PC-9 (cell line): ENCODE measurements around the gene ABCA4. TPM values are rescaled to one million over a fixed set of nuclear protein-coding genes. Genes with fewer than 3 reads are reported as not detected.

Experiments used
- BruUV-seq: library from RNA; stranded (reverse); fragments of 400-500 nt; replicated peaks from 2 replicates; lab custom pipeline; 2021; lab: Mats Ljungman, UMichigan
- CTCF ChIA-PET: fragments of 300-600 bp; sonication (Branson Sonifier 250); formaldehyde crosslinking; loops from one replicate; lab custom pipeline; 2022; ENCODE audit warnings: antibody characterized with exemption; lab: Charles Lee
- POLR2A ChIA-PET: fragments of 300-600 bp; sonication (Branson Sonifier 250); formaldehyde crosslinking; loops from one replicate; lab custom pipeline; 2022; ENCODE audit warnings: antibody characterized with exemption; ENCODE audit not compliant: unreplicated experiment; lab: Charles Lee
- DNase-seq, 2 experiments: peaks; one replicate each; pipeline versions ENCODE4 v3.0.0 to v3.0.0-alpha.2; 2015 to 2022; ENCODE audit warnings: mixed read lengths in 1 of 2
- H2AFZ ChIP-seq: fragments of 200-600 bp; sonication (generic); 2 replicates; pipeline ENCODE4 v1.8.1; 2017; ENCODE audit warnings: antibody characterized with exemption
- H3F3A ChIP-seq: fragments of 200-600 bp; sonication (generic); 2 replicates; pipeline ENCODE4 v1.8.1; 2017; ENCODE audit warnings: antibody characterized with exemption, mild to moderate bottlenecking, low read depth; ENCODE audit not compliant: insufficient read depth
- H3K27ac ChIP-seq: fragments of 200-600 bp; sonication (generic); 2 replicates; pipeline ENCODE4 v1.6.1; 2016; ENCODE audit warnings: mixed run types
- H3K27me3 ChIP-seq: fragments of 200-600 bp; sonication (generic); 2 replicates; pipeline ENCODE4 v1.6.1; 2016; ENCODE audit warnings: low read depth, mixed run types; ENCODE audit not compliant: insufficient read depth
- H3K36me3 ChIP-seq: fragments of 200-600 bp; sonication (generic); 2 replicates; pipeline ENCODE4 v1.6.1; 2016; ENCODE audit warnings: low read depth, mixed run types
- H3K4me1 ChIP-seq: fragments of 200-600 bp; sonication (generic); replicated peaks from 2 replicates; pipeline ENCODE4 v1.6.1; 2016; ENCODE audit warnings: mixed run types; ENCODE audit not compliant: insufficient read depth
- H3K4me2 ChIP-seq: fragments of 200-600 bp; sonication (generic); 2 replicates; pipeline ENCODE4 v1.6.1; 2017; ENCODE audit warnings: mixed run types
- H3K4me3 ChIP-seq: fragments of 200-600 bp; sonication (generic); 2 replicates; pipeline ENCODE4 v1.6.1; 2016; ENCODE audit warnings: mixed run types
- H3K79me2 ChIP-seq: fragments of 200-600 bp; sonication (generic); 2 replicates; pipeline ENCODE4 v1.6.1; 2017; ENCODE audit warnings: low read depth, mixed run types
- H3K9me2 ChIP-seq: fragments of 200-600 bp; sonication (generic); 2 replicates; pipeline ENCODE4 v1.8.1; 2017; ENCODE audit warnings: mild to moderate bottlenecking; ENCODE audit not compliant: insufficient read depth
- H3K9me3 ChIP-seq: fragments of 200-600 bp; sonication (generic); 2 replicates; pipeline ENCODE4 v1.8.1; 2016; ENCODE audit warnings: low read depth; ENCODE audit not compliant: insufficient read depth
- H4K20me1 ChIP-seq: fragments of 200-600 bp; sonication (generic); 2 replicates; pipeline ENCODE4 v1.8.1; 2017; ENCODE audit not compliant: insufficient read depth
- EZH2 ChIP-seq: fragments of 200-600 bp; sonication (generic); IDR thresholded peaks from 2 replicates; pipeline ENCODE4 v1.8.0; 2017; ENCODE audit warnings: antibody characterized with exemption, low read depth
- intact Hi-C: fragments of 100-400 bp; cut with micrococcal nuclease; formaldehyde crosslinking; loops from one replicate; pipeline ENCODE4 v1.10.0; 2022; ENCODE audit not compliant: unreplicated experiment
- total RNA-seq: library from RNA; stranded (reverse); gene quantifications from 2 replicates; pipeline ENCODE4 v1.2.3, GENCODE V29; 2021
- TF ChIP-seq, protein P1 (sequence below): fragments of 200-600 bp; sonication (generic); conservative IDR thresholded peaks from 2 replicates; pipeline ENCODE4 v1.6.1; 2017; ENCODE audit warnings: mixed run types, antibody characterized with exemption, mild to moderate bottlenecking, moderate library complexity

The ABCA4 gene
- total RNA-seq, 1 experiment from 2014 or later, result 20.8 TPM

- no peak overlapping the region for H2AFZ ChIP-seq
- POLR2A ChIA-PET, result no interaction called here
- BruUV-seq, result no TSS peak
- H3K4me1 ChIP-seq, result peaks cover 24% of the 10 kb centered on the region
- TF ChIP-seq EZH2, result no peak
- TF ChIP-seq, protein P1, sequence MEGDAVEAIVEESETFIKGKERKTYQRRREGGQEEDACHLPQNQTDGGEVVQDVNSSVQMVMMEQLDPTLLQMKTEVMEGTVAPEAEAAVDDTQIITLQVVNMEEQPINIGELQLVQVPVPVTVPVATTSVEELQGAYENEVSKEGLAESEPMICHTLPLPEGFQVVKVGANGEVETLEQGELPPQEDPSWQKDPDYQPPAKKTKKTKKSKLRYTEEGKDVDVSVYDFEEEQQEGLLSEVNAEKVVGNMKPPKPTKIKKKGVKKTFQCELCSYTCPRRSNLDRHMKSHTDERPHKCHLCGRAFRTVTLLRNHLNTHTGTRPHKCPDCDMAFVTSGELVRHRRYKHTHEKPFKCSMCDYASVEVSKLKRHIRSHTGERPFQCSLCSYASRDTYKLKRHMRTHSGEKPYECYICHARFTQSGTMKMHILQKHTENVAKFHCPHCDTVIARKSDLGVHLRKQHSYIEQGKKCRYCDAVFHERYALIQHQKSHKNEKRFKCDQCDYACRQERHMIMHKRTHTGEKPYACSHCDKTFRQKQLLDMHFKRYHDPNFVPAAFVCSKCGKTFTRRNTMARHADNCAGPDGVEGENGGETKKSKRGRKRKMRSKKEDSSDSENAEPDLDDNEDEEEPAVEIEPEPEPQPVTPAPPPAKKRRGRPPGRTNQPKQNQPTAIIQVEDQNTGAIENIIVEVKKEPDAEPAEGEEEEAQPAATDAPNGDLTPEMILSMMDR, result no peak
- no peaks in the 10 kb centered on the region for H4K20me1 ChIP-seq
- no peak for DNase-seq
- H3K9me3 ChIP-seq, result no peaks in the 10 kb centered on the region
- no peaks in the 10 kb centered on the region for H3K27me3 ChIP-seq
- intact Hi-C loops, result no loop called here
- H3K36me3 ChIP-seq, result no peaks in the 10 kb centered on the region
- peaks cover 11% of the 10 kb centered on the region; the same call in 1 of the 2 replicates for H3F3A ChIP-seq
- no peaks in the 10 kb centered on the region for H3K9me2 ChIP-seq
- CTCF ChIA-PET, result no interaction called here
- H3K4me2 ChIP-seq, result no peak overlapping the region
- H3K4me3 ChIP-seq, result no peak overlapping the region
- H3K79me2 ChIP-seq, result no peaks in the 10 kb centered on the region
- H3K27ac ChIP-seq, result no peak overlapping the region
These were observed 123.2 kb downstream of the ABCA4 start for GRCh38 chr1:93997756-93998155.

DNA sequence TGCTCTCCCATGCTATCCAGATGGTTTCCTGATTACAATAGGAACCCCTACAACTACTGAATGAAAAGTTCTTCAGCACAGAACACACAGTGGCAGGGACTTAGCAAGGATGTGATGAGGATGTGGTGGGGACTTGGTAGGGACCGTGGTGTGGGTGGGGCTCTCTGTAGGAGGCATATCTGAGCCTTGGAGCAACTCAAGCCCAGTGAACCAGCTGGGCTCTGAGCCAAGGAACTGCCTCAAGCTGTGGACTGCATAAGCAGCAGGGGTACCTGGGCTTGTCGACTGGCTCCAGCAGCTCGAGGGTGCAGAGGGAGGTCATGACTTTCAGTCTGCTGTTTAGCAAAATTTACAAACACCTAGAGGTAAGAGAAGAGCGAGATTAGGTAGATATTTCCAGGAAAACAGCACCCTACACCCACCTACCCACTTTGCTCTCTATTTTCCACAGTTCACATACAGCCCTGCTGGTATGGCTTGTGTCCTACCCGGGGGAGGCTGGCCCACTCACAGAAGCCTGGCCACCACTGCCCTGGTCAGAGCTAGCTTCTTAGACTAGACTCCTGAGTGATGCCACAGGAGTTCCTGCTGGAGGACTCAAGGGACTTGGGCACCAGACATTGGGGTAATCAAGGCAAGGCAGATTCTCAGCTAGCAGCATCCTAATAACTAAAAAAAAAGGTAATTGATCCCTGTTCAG, 125.0 kb downstream of the ABCA4 start:
- no TSS peak for BruUV-seq

DNA sequence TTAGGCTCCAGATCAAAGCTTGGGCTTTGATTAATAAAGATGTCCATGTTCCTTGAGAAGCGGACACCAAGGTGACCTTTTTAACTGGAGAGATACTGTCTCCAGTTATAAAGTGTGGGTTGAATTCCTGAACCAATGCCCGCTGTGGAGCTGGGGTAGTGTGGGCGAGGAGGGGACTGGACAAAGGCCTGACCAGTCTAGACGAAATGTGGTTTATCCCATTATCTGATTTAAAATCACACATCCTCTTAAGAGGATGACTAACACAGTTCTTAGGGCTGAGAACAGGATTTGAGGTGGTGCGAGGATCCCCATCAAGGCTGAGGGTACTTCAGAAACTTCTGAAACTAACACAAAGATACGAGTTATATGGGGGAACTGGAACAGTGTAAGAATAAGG, 127.2 kb downstream of the ABCA4 start:
- intact Hi-C loops, result loop anchor here (1.0 kb wide), 1 partner anchor 28 kb away; no protein-coding TSS in a partner anchor
- H3K9me3 ChIP-seq, result no peaks in the 10 kb centered on the region
- POLR2A ChIA-PET, result interaction anchor here (0.6 to 0.7 kb wide), 3 partner anchors 29 to 74 kb away, joined by 3 to 6 read pairs (median 5); no protein-coding TSS in a partner anchor
- DNase-seq, result peak in 1 of 2 experiments; percentile 48
- no peak overlapping the region for H3K27ac ChIP-seq
- H4K20me1 ChIP-seq, result no peaks in the 10 kb centered on the region
- H3K4me3 ChIP-seq, result no peak overlapping the region
- TF ChIP-seq, protein P1, result no peak
- TF ChIP-seq EZH2, result no peak
- H3K4me2 ChIP-seq, result peak overlapping the region; percentile 4; the same call in 1 of the 2 replicates
- no peaks in the 10 kb centered on the region for H3K79me2 ChIP-seq
- no TSS peak for BruUV-seq
- peaks cover 22% of the 10 kb centered on the region for H3F3A ChIP-seq
- no peaks in the 10 kb centered on the region for H3K27me3 ChIP-seq
- H3K4me1 ChIP-seq, result peaks cover 51% of the 10 kb centered on the region
- no peaks in the 10 kb centered on the region for H3K9me2 ChIP-seq
- no peaks in the 10 kb centered on the region for H3K36me3 ChIP-seq
- CTCF ChIA-PET, result no interaction called here
- no peak overlapping the region for H2AFZ ChIP-seq

More for the DNA sequence above, 125.0 kb downstream of the ABCA4 start:
- H4K20me1 ChIP-seq, result no peaks in the 10 kb centered on the region
- POLR2A ChIA-PET, result no interaction called here
- peaks cover 32% of the 10 kb centered on the region for H3K4me1 ChIP-seq
- no peak overlapping the region for H3K4me3 ChIP-seq
- no peaks in the 10 kb centered on the region for H3K9me2 ChIP-seq
- H3K27ac ChIP-seq, result no peak overlapping the region
- no peaks in the 10 kb centered on the region for H3K27me3 ChIP-seq
- peak in 1 of 2 experiments; percentile 33 for DNase-seq
- intact Hi-C loops, result no loop called here
- H3K79me2 ChIP-seq, result no peaks in the 10 kb centered on the region
- peak overlapping the region; percentile 17; the same call in 1 of the 2 replicates for H3K4me2 ChIP-seq
- no peak for TF ChIP-seq EZH2
- TF ChIP-seq, protein P1, result no peak
- no peak overlapping the region for H2AFZ ChIP-seq
- CTCF ChIA-PET, result no interaction called here
- H3K9me3 ChIP-seq, result no peaks in the 10 kb centered on the region
- H3F3A ChIP-seq, result peaks cover 11% of the 10 kb centered on the region; the same call in 1 of the 2 replicates
- no peaks in the 10 kb centered on the region for H3K36me3 ChIP-seq
